B cell (primary cell): ENCODE data around the gene TMEM219.

Experiments used
- CTCF ChIP-seq: fragments of 200-600 bp; IDR thresholded peaks from one replicate; pipeline ENCODE4 v1.8.0; 2022; ENCODE audit warnings: antibody characterized with exemption, mild to moderate bottlenecking
- EZH2 ChIP-seq: IDR thresholded peaks from 2 replicates; pipeline ENCODE4 v1.6.1; 2012; ENCODE audit warnings: borderline replicate concordance, low read depth, mild to moderate bottlenecking, moderate library complexity, low read length; ENCODE audit not compliant: insufficient read depth, poor library complexity, severe bottlenecking

GRCh38 chr16:29925105-29925756 lies 36.6 kb upstream of the TMEM219 start:
- no peak for TF ChIP-seq CTCF
- TF ChIP-seq EZH2: no peak
